GM23338 (cell line): ENCODE data around the gene GRIP2. TPM values are rescaled to one million over a fixed set of nuclear protein-coding genes. Genes with fewer than 3 reads are reported as not detected.

Experiments
- ATAC-seq: fragments of 200-7000 bp; cut with Tn5 transposase; 3 replicates; pipeline ENCODE4 v1.9.1; 2020
- DNase-seq: peaks from one replicate; pipeline ENCODE4 v3.0.0-alpha.2; 2015; ENCODE audit warnings: low spot score
- H2AFZ ChIP-seq: fragments of 200-600 bp; sonication (generic); 2 replicates; pipeline ENCODE4 v1.8.0; 2016; ENCODE audit warnings: antibody characterized with exemption, mild to moderate bottlenecking, moderate library complexity
- H3F3A ChIP-seq: fragments of 200-600 bp; sonication (generic); replicated peaks from 2 replicates; pipeline ENCODE4 v1.8.0; 2017; ENCODE audit warnings: antibody characterized with exemption, mixed run types, low read depth
- H3K27ac ChIP-seq: fragments of 200-600 bp; sonication (generic); 2 replicates; pipeline ENCODE4 v1.6.1; 2016; ENCODE audit warnings: low read depth
- H3K27me3 ChIP-seq: fragments of 200-600 bp; sonication (generic); 2 replicates; pipeline ENCODE4 v1.8.0; 2016; ENCODE audit warnings: mild to moderate bottlenecking, mixed run types, moderate library complexity; ENCODE audit not compliant: insufficient read depth
- H3K36me3 ChIP-seq: fragments of 200-600 bp; sonication (generic); 2 replicates; pipeline ENCODE4 v1.8.0; 2016; ENCODE audit warnings: mild to moderate bottlenecking; ENCODE audit not compliant: insufficient read depth
- H3K4me1 ChIP-seq: fragments of 200-600 bp; sonication (generic); 2 replicates; pipeline ENCODE4 v1.8.0; 2016; ENCODE audit warnings: mild to moderate bottlenecking, moderate library complexity; ENCODE audit not compliant: insufficient read depth
- H3K4me2 ChIP-seq: fragments of 200-600 bp; sonication (generic); 2 replicates; pipeline ENCODE4 v1.7.1; 2017; ENCODE audit warnings: mixed run types
- H3K4me3 ChIP-seq: fragments of 200-600 bp; sonication (generic); 2 replicates; pipeline ENCODE4 v1.6.1; 2016; ENCODE audit warnings: mixed run types
- H3K79me2 ChIP-seq: fragments of 200-600 bp; sonication (generic); replicated peaks from 2 replicates; pipeline ENCODE4 v1.8.0; 2017; ENCODE audit warnings: mild to moderate bottlenecking; ENCODE audit not compliant: insufficient read depth
- H3K9me2 ChIP-seq: fragments of 200-600 bp; sonication (generic); 2 replicates; pipeline ENCODE4 v1.8.0; 2017; ENCODE audit not compliant: insufficient read depth
- H4K20me1 ChIP-seq: fragments of 200-600 bp; sonication (generic); replicated peaks from 2 replicates; pipeline ENCODE4 v1.8.0; 2017; ENCODE audit warnings: mild to moderate bottlenecking; ENCODE audit not compliant: insufficient read depth
- H3K27ac Mint-ChIP-seq: 2 replicates; pipeline ENCODE4 v1.8.0; 2020; ENCODE audit warnings: inconsistent platforms, mild to moderate bottlenecking, moderate library complexity, mixed read lengths
- H3K27me3 Mint-ChIP-seq: 3 replicates; pipeline ENCODE4 v1.8.0; 2022; ENCODE audit warnings: low read depth, mild to moderate bottlenecking, moderate library complexity, mixed read lengths, inconsistent platforms; ENCODE audit not compliant: insufficient read depth, poor library complexity
- H3K36me3 Mint-ChIP-seq: 3 replicates; pipeline ENCODE4 v1.8.0; 2021; ENCODE audit warnings: low read depth, mild to moderate bottlenecking, inconsistent platforms, moderate library complexity, mixed read lengths
- H3K4me1 Mint-ChIP-seq: 3 replicates; pipeline ENCODE4 v1.8.0; 2020; ENCODE audit warnings: mild to moderate bottlenecking, inconsistent platforms, mixed read lengths
- H3K4me3 Mint-ChIP-seq: 3 replicates; pipeline ENCODE4 v1.8.0; 2021; ENCODE audit warnings: moderate library complexity, mild to moderate bottlenecking, inconsistent platforms, mixed read lengths
- H3K9me3 Mint-ChIP-seq: 3 replicates; pipeline ENCODE4 v1.8.0; 2020; ENCODE audit warnings: moderate library complexity, mild to moderate bottlenecking, inconsistent platforms, mixed read lengths
- CREB1 ChIP-seq: fragments of 250-450 bp; sonication (Bioruptor Pico); IDR thresholded peaks from 2 replicates; pipeline ENCODE4 v1.5.0; 2020; ENCODE audit warnings: low read depth, mild to moderate bottlenecking, moderate library complexity
- EZH2 ChIP-seq: fragments of 200-600 bp; sonication (generic); IDR thresholded peaks from one replicate; pipeline ENCODE4 v1.8.0; 2017; ENCODE audit warnings: antibody characterized with exemption, mild to moderate bottlenecking, low read depth; ENCODE audit not compliant: unreplicated experiment
- EZH2phosphoT487 ChIP-seq: fragments of 200-600 bp; sonication (generic); IDR thresholded peaks from one replicate; pipeline ENCODE4 v1.8.1; 2018; ENCODE audit warnings: antibody characterized with exemption; ENCODE audit not compliant: unreplicated experiment
- JUNB ChIP-seq: IDR thresholded peaks from one replicate; pipeline ENCODE4 v1.6.1; 2016; ENCODE audit warnings: antibody characterized with exemption; ENCODE audit not compliant: unreplicated experiment
- NANOG ChIP-seq: IDR thresholded peaks from 2 replicates; pipeline ENCODE4 v1.6.1; 2016; ENCODE audit warnings: antibody characterized with exemption, borderline replicate concordance
- POLR2AphosphoS5 ChIP-seq: IDR thresholded peaks from 2 replicates; pipeline ENCODE4 v1.6.1; 2016; ENCODE audit warnings: antibody characterized with exemption, low read depth
- STAT1 ChIP-seq: IDR thresholded peaks from one replicate; pipeline ENCODE4 v1.6.1; 2016; ENCODE audit warnings: antibody characterized with exemption; ENCODE audit not compliant: unreplicated experiment
- ZNF114 ChIP-seq: fragments of 250-450 bp; sonication (Bioruptor Pico); IDR thresholded peaks from 2 replicates; pipeline ENCODE4 v1.5.0; 2020; ENCODE audit warnings: mild to moderate bottlenecking, moderate library complexity
- ZNF331 ChIP-seq: fragments of 250-450 bp; sonication (Bioruptor Pico); IDR thresholded peaks from 2 replicates; pipeline ENCODE4 v1.5.0; 2020; ENCODE audit warnings: low read depth, mild to moderate bottlenecking, moderate library complexity
- polyA plus RNA-seq: library from polyadenylated mRNA; unstranded; fragments of >200 nt; fragmentation: Nextera tagmentation; extraction: Ambion mirVana; gene quantifications from 2 replicates; pipeline ENCODE4 v1.2.1, GENCODE V29; 2016
- total RNA-seq: library from RNA; depleted of rRNA; stranded (reverse); fragments of >200 nt; shearing (Covaris generic); gene quantifications from 2 replicates; pipeline ENCODE4 v1.2.3, GENCODE V29; 2014
- TF ChIP-seq, protein P1 (sequence below): IDR thresholded peaks from 2 replicates; pipeline ENCODE4 v1.6.1; 2016; ENCODE audit warnings: antibody characterized with exemption
- TF ChIP-seq, protein P2 (sequence below), 2 experiments: fragments of 200-600 bp in 1 of 2; sonication (generic) in 1 of 2; conservative IDR thresholded peaks; 2 replicates each; pipeline versions ENCODE4 v1.5.1 to v1.6.1; 2016 to 2017; ENCODE audit warnings: antibody characterized with exemption in 2 of 2, low read depth in 2 of 2, mild to moderate bottlenecking in 2 of 2, moderate library complexity in 1 of 2
- TF ChIP-seq, protein P3 (sequence below): fragments of 250-450 bp; sonication (Bioruptor Pico); IDR thresholded peaks from 2 replicates; pipeline ENCODE4 v1.5.0; 2020; ENCODE audit warnings: mild to moderate bottlenecking, moderate library complexity
- TF ChIP-seq, protein P4 (sequence below): IDR thresholded peaks from one replicate; pipeline ENCODE4 v1.6.1; 2018; ENCODE audit warnings: antibody characterized with exemption; ENCODE audit not compliant: unreplicated experiment

The GRIP2 gene
- total and polyA plus RNA-seq, 2 experiments from 2014 or later, result 3.6 to 5.8 TPM

DNA sequence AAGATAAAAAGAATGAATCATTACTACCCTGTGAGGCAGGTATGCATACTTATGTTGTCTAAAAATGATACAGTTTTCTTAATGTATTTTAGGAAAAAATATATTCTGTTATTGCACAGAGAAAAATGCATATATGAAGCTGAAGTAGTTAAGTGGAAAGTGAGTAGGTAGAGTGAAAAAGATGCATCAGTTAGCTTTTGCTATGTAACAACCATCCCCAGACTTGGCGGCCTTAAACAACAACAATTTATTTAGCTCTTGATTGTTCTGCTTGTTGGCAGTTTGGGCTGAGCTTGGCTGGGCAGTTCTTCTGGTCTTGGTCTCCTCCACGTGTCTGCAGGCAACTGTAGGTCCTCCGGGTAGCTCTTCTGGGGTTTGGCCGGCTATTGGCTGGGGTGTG lies 92.1 kb downstream of the GRIP2 start (continued):
- TF ChIP-seq JUNB (no peak), POLR2AphosphoS5 (no peak), ZNF114 (CRISPR knock-in tag) (no peak), NANOG (no peak)

DNA sequence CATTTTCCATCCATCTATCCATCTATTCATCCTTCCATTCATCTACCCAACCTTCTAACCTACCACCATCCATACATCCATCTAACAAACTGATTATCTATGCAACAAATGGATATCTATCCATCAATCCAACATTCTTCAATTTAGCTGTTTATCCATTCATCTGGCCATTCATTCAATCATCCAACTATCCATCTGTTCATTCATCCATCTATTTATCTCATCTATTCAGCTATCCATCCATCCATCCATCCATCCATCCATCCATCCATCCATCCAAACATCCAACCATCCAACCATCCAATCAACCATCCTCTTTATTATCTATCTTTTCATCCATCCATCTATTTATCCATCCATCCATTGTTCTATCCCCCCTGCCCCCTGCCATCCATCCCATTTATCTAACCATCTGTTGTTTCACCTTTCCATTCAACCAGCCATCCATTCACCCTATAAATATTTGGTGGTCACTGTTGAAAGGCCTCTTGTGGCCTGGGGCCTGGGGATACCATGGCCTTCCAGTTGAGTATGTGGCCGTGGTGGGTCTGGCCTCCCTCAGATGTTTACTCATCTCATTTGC lies 93.1 kb downstream of the GRIP2 start:
- Mint-ChIP-seq H3K4me1 (no peaks in the 10 kb centered on the region), H3K4me3 (no peak overlapping the region), H3K9me3 (no peaks in the 10 kb centered on the region), H3K27ac (no peak overlapping the region), H3K27me3 (peaks cover 2% of the 10 kb centered on the region), H3K36me3 (peaks cover 78% of the 10 kb centered on the region)
- H3K9me2 ChIP-seq, result no peaks in the 10 kb centered on the region
- H3K27ac ChIP-seq, result no peak overlapping the region
- H3K4me1 ChIP-seq, result no peaks in the 10 kb centered on the region
- no peaks in the 10 kb centered on the region for H3F3A ChIP-seq
- H4K20me1 ChIP-seq, result peaks cover 18% of the 10 kb centered on the region
- H3K4me2 ChIP-seq, result no peak overlapping the region
- TF ChIP-seq CREB1, result no peak
- no peak for TF ChIP-seq EZH2
- no peak for TF ChIP-seq STAT1
- TF ChIP-seq POLR2AphosphoS5, result no peak
- no peak for TF ChIP-seq JUNB
- TF ChIP-seq, protein P1, sequence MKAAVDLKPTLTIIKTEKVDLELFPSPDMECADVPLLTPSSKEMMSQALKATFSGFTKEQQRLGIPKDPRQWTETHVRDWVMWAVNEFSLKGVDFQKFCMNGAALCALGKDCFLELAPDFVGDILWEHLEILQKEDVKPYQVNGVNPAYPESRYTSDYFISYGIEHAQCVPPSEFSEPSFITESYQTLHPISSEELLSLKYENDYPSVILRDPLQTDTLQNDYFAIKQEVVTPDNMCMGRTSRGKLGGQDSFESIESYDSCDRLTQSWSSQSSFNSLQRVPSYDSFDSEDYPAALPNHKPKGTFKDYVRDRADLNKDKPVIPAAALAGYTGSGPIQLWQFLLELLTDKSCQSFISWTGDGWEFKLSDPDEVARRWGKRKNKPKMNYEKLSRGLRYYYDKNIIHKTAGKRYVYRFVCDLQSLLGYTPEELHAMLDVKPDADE, result no peak
- TF ChIP-seq ZNF331, result no peak
- TF ChIP-seq NANOG, result no peak
- no peak for TF ChIP-seq ZNF114 (CRISPR knock-in tag)
- TF ChIP-seq, protein P2, sequence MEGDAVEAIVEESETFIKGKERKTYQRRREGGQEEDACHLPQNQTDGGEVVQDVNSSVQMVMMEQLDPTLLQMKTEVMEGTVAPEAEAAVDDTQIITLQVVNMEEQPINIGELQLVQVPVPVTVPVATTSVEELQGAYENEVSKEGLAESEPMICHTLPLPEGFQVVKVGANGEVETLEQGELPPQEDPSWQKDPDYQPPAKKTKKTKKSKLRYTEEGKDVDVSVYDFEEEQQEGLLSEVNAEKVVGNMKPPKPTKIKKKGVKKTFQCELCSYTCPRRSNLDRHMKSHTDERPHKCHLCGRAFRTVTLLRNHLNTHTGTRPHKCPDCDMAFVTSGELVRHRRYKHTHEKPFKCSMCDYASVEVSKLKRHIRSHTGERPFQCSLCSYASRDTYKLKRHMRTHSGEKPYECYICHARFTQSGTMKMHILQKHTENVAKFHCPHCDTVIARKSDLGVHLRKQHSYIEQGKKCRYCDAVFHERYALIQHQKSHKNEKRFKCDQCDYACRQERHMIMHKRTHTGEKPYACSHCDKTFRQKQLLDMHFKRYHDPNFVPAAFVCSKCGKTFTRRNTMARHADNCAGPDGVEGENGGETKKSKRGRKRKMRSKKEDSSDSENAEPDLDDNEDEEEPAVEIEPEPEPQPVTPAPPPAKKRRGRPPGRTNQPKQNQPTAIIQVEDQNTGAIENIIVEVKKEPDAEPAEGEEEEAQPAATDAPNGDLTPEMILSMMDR (conservative IDR thresholded peaks at IDR 0.05; ENCODE audit: low read depth in 2 of 2), result no peak
- TF ChIP-seq, protein P3, sequence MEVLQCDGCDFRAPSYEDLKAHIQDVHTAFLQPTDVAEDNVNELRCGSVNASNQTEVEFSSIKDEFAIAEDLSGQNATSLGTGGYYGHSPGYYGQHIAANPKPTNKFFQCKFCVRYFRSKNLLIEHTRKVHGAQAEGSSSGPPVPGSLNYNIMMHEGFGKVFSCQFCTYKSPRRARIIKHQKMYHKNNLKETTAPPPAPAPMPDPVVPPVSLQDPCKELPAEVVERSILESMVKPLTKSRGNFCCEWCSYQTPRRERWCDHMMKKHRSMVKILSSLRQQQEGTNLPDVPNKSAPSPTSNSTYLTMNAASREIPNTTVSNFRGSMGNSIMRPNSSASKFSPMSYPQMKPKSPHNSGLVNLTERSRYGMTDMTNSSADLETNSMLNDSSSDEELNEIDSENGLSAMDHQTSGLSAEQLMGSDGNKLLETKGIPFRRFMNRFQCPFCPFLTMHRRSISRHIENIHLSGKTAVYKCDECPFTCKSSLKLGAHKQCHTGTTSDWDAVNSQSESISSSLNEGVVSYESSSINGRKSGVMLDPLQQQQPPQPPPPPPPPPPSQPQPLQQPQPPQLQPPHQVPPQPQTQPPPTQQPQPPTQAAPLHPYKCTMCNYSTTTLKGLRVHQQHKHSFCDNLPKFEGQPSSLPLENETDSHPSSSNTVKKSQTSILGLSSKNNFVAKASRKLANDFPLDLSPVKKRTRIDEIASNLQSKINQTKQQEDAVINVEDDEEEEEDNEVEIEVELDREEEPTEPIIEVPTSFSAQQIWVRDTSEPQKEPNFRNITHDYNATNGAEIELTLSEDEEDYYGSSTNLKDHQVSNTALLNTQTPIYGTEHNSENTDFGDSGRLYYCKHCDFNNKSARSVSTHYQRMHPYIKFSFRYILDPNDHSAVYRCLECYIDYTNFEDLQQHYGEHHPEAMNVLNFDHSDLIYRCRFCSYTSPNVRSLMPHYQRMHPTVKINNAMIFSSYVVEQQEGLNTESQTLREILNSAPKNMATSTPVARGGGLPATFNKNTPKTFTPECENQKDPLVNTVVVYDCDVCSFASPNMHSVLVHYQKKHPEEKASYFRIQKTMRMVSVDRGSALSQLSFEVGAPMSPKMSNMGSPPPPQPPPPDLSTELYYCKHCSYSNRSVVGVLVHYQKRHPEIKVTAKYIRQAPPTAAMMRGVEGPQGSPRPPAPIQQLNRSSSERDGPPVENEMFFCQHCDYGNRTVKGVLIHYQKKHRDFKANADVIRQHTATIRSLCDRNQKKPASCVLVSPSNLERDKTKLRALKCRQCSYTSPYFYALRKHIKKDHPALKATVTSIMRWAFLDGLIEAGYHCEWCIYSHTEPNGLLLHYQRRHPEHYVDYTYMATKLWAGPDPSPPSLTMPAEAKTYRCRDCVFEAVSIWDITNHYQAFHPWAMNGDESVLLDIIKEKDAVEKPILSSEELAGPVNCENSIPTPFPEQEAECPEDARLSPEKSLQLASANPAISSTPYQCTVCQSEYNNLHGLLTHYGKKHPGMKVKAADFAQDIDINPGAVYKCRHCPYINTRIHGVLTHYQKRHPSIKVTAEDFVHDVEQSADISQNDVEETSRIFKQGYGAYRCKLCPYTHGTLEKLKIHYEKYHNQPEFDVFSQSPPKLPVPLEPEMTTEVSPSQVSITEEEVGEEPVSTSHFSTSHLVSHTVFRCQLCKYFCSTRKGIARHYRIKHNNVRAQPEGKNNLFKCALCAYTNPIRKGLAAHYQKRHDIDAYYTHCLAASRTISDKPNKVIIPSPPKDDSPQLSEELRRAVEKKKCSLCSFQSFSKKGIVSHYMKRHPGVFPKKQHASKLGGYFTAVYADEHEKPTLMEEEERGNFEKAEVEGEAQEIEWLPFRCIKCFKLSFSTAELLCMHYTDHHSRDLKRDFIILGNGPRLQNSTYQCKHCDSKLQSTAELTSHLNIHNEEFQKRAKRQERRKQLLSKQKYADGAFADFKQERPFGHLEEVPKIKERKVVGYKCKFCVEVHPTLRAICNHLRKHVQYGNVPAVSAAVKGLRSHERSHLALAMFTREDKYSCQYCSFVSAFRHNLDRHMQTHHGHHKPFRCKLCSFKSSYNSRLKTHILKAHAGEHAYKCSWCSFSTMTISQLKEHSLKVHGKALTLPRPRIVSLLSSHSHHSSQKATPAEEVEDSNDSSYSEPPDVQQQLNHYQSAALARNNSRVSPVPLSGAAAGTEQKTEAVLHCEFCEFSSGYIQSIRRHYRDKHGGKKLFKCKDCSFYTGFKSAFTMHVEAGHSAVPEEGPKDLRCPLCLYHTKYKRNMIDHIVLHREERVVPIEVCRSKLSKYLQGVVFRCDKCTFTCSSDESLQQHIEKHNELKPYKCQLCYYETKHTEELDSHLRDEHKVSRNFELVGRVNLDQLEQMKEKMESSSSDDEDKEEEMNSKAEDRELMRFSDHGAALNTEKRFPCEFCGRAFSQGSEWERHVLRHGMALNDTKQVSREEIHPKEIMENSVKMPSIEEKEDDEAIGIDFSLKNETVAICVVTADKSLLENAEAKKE (CRISPR knock-in tag), result no peak
- TF ChIP-seq, protein P4, sequence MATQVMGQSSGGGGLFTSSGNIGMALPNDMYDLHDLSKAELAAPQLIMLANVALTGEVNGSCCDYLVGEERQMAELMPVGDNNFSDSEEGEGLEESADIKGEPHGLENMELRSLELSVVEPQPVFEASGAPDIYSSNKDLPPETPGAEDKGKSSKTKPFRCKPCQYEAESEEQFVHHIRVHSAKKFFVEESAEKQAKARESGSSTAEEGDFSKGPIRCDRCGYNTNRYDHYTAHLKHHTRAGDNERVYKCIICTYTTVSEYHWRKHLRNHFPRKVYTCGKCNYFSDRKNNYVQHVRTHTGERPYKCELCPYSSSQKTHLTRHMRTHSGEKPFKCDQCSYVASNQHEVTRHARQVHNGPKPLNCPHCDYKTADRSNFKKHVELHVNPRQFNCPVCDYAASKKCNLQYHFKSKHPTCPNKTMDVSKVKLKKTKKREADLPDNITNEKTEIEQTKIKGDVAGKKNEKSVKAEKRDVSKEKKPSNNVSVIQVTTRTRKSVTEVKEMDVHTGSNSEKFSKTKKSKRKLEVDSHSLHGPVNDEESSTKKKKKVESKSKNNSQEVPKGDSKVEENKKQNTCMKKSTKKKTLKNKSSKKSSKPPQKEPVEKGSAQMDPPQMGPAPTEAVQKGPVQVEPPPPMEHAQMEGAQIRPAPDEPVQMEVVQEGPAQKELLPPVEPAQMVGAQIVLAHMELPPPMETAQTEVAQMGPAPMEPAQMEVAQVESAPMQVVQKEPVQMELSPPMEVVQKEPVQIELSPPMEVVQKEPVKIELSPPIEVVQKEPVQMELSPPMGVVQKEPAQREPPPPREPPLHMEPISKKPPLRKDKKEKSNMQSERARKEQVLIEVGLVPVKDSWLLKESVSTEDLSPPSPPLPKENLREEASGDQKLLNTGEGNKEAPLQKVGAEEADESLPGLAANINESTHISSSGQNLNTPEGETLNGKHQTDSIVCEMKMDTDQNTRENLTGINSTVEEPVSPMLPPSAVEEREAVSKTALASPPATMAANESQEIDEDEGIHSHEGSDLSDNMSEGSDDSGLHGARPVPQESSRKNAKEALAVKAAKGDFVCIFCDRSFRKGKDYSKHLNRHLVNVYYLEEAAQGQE, result no peak
- TF ChIP-seq EZH2phosphoT487, result no peak
- H2AFZ ChIP-seq, result no peak overlapping the region
- H3K4me3 ChIP-seq, result no peak overlapping the region
- H3K36me3 ChIP-seq, result peaks cover 50% of the 10 kb centered on the region
- H3K27me3 ChIP-seq, result no peaks in the 10 kb centered on the region
- no peak for ATAC-seq
- peaks cover 11% of the 10 kb centered on the region for H3K79me2 ChIP-seq
- DNase-seq, result no peak
